ENCODE measurements around the gene BCAM.

BCAM gene

GRCh38 chr19:44816301-44816700 is 7.4 kb downstream of the BCAM start:
- Histone ChIP-seq H3K4me3 (ENCODE audit: low read depth, low read length) (no peak overlapping the region), H3K9me3 (ENCODE audit: control insufficient read depth, insufficient read depth, low read depth, low read length) (no peaks in the 10 kb centered on the region), H3K4me1 (ENCODE audit: control insufficient read depth, insufficient read depth, low read length) (no peaks in the 10 kb centered on the region), H3K36me3 (ENCODE audit: control insufficient read depth in 2 of 2, insufficient read depth in 1 of 2, low read length in 2 of 2) (peaks cover 0 to 21% of the 10 kb centered on the region in 2 experiments; a peak in 1 of 3 replicates), H3K27ac (ENCODE audit: extremely low read depth, low read depth, low read length) (no peak overlapping the region)
- CTCF ChIA-PET = no interaction called here
- no peak for TF ChIP-seq ZNF169 (tag by site-specific recombination; IDR thresholded peaks at IDR 0.05)
- TF ChIP-seq ZNF521 (tag by site-specific recombination; IDR thresholded peaks at IDR 0.05) = no peak
- TF ChIP-seq ZSCAN30 (tag by site-specific recombination; IDR thresholded peaks at IDR 0.05) = no peak
- no peak for TF ChIP-seq ZBTB21 (tag by site-specific recombination; IDR thresholded peaks at IDR 0.05)
- TF ChIP-seq ZNF221 (tag by site-specific recombination; IDR thresholded peaks at IDR 0.05; ENCODE audit: borderline replicate concordance) = no peak
- no peak for TF ChIP-seq ZNF707 (tag by site-specific recombination; IDR thresholded peaks at IDR 0.05)
- no peak for TF ChIP-seq ZNF701 (tag by site-specific recombination; IDR thresholded peaks at IDR 0.05)
- no peak for TF ChIP-seq ZNF280C (tag by site-specific recombination; IDR thresholded peaks at IDR 0.05)
- TF ChIP-seq PRDM6 (tag by site-specific recombination; IDR thresholded peaks at IDR 0.05) = no peak
- no peak for TF ChIP-seq OSR2 (tag by site-specific recombination; IDR thresholded peaks at IDR 0.05)
- no peak for TF ChIP-seq AEBP2 (tag by site-specific recombination; IDR thresholded peaks at IDR 0.05; ENCODE audit: borderline replicate concordance)
- TF ChIP-seq ZNF645 (tag by site-specific recombination; IDR thresholded peaks at IDR 0.05) = no peak
- TF ChIP-seq, protein P1, sequence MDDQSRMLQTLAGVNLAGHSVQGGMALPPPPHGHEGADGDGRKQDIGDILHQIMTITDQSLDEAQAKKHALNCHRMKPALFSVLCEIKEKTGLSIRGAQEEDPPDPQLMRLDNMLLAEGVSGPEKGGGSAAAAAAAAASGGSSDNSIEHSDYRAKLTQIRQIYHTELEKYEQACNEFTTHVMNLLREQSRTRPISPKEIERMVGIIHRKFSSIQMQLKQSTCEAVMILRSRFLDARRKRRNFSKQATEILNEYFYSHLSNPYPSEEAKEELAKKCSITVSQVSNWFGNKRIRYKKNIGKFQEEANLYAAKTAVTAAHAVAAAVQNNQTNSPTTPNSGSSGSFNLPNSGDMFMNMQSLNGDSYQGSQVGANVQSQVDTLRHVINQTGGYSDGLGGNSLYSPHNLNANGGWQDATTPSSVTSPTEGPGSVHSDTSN (CRISPR knock-in tag; IDR thresholded peaks at IDR 0.05) = no peak
- TF ChIP-seq ZNF239 (tag by site-specific recombination; IDR thresholded peaks at IDR 0.05) = no peak
- TF ChIP-seq ZNF610 (tag by site-specific recombination; IDR thresholded peaks at IDR 0.05; ENCODE audit: borderline replicate concordance) = no peak
- TF ChIP-seq ZNF157 (tag by site-specific recombination; IDR thresholded peaks at IDR 0.05) = no peak
- no peak for TF ChIP-seq GLI4 (tag by site-specific recombination; IDR thresholded peaks at IDR 0.05)
- TF ChIP-seq ZNF48 (tag by site-specific recombination; IDR thresholded peaks at IDR 0.05) = no peak
- no peak for TF ChIP-seq ZNF626 (tag by site-specific recombination; IDR thresholded peaks at IDR 0.05)
- POLR2A ChIA-PET = no interaction called here

Data from HEK293 (cell line).